Effector memory CD4-positive, alpha-beta T cell (primary cell): ENCODE results near the gene CCS.

Experiments
- DNase-seq, 3 donors: peaks; one replicate each; pipeline ENCODE4 v3.0.0-alpha.2; 2020
- H3K27ac ChIP-seq: 2 replicates; pipeline ENCODE4 v1.7.0; 2013; ENCODE audit warnings: mild to moderate bottlenecking, low read length, moderate library complexity; ENCODE audit not compliant: insufficient read depth, poor library complexity, severe bottlenecking
- H3K27me3 ChIP-seq: replicated peaks from 2 replicates; pipeline ENCODE4 v1.7.0; 2013; ENCODE audit warnings: mild to moderate bottlenecking, low read length; ENCODE audit not compliant: insufficient read depth, control insufficient read depth, poor library complexity, severe bottlenecking
- H3K36me3 ChIP-seq: 2 replicates; pipeline ENCODE4 v1.7.0; 2013; ENCODE audit warnings: mild to moderate bottlenecking, low read length, moderate library complexity; ENCODE audit not compliant: control insufficient read depth, insufficient read depth
- H3K4me1 ChIP-seq: 2 replicates; pipeline ENCODE4 v1.7.0; 2013; ENCODE audit warnings: low read length, mild to moderate bottlenecking; ENCODE audit not compliant: control insufficient read depth, insufficient read depth, poor library complexity, severe bottlenecking
- H3K4me3 ChIP-seq: 2 replicates; pipeline ENCODE4 v1.7.0; 2013; ENCODE audit warnings: low read length, low read depth, mild to moderate bottlenecking; ENCODE audit not compliant: insufficient read depth, poor library complexity, severe bottlenecking
- H3K9me3 ChIP-seq: 2 replicates; pipeline ENCODE4 v1.7.0; 2013; ENCODE audit warnings: mild to moderate bottlenecking, low read length, moderate library complexity; ENCODE audit not compliant: control insufficient read depth

The CCS gene

DNA sequence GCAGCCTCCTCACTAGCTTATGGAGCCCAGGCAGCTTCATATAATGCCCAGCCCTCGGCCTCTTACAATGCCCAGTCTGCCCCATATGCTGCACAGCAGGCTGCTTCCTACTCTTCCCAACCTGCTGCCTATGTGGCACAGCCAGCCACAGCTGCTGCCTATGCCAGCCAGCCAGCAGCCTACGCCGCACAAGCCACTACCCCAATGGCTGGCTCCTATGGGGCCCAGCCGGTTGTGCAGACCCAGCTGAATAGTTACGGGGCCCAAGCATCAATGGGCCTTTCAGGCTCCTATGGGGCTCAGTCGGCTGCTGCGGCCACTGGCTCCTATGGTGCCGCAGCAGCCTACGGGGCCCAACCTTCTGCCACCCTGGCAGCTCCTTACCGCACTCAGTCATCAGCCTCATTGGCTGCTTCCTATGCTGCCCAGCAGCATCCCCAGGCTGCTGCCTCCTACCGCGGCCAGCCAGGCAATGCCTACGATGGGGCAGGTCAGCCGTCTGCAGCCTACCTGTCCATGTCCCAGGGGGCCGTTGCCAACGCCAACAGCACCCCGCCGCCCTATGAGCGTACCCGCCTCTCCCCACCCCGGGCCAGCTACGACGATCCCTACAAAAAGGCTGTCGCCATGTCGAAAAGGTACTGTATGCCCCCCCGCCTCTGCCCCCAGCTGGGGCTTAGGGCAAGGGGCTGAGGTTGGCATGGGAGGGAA, 32.2 kb downstream of the CCS start:
- H3K4me3 ChIP-seq, result no peak overlapping the region
- H3K36me3 ChIP-seq, result peaks cover 75% of the 10 kb centered on the region
- no peak for DNase-seq
- no peaks in the 10 kb centered on the region for H3K27me3 ChIP-seq
- H3K27ac ChIP-seq, result no peak overlapping the region
- H3K9me3 ChIP-seq, result no peaks in the 10 kb centered on the region
- peaks cover 33% of the 10 kb centered on the region for H3K4me1 ChIP-seq

DNA sequence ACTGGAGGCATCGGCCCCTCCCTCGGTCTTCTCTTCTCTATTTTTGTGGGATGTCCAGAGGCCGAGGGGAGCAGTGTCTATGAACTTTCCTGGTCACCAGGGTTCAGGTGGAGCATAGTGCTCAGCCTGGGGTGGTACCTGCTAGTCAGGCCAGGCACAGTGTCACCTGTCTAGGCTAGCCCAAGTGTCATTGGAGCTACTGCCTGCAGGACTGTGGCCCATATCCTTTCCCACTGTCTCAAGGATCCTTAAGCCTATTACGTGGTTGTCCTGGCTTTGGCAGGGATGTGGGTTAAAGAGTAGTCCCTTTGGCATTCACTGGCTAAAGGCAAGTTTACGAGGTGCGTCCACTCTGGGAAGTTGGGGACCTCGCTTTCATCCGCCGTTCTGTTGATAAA, 32.8 kb downstream of the CCS start:
- H3K27ac ChIP-seq, result no peak overlapping the region
- H3K4me1 ChIP-seq, result peaks cover 30% of the 10 kb centered on the region
- no peaks in the 10 kb centered on the region for H3K9me3 ChIP-seq
- H3K4me3 ChIP-seq, result no peak overlapping the region
- no peaks in the 10 kb centered on the region for H3K27me3 ChIP-seq
- no peak for DNase-seq
- peaks cover 78% of the 10 kb centered on the region for H3K36me3 ChIP-seq

GRCh38 chr11:66626382-66626781, 33.4 kb downstream of the CCS start:
- Histone ChIP-seq H3K27ac (no peak overlapping the region), H3K36me3 (peaks cover 78% of the 10 kb centered on the region), H3K4me3 (no peak overlapping the region), H3K27me3 (no peaks in the 10 kb centered on the region), H3K4me1 (peaks cover 23% of the 10 kb centered on the region), H3K9me3 (no peaks in the 10 kb centered on the region)
- no peak for DNase-seq

- no peak for DNase-seq
- Histone ChIP-seq H3K27ac (no peak overlapping the region), H3K27me3 (no peaks in the 10 kb centered on the region), H3K36me3 (peaks cover 78% of the 10 kb centered on the region), H3K9me3 (no peaks in the 10 kb centered on the region), H3K4me3 (no peak overlapping the region), H3K4me1 (peaks cover 25% of the 10 kb centered on the region)
These were observed 33.9 kb downstream of the CCS start for GRCh38 chr11:66626926-66627325.

DNA sequence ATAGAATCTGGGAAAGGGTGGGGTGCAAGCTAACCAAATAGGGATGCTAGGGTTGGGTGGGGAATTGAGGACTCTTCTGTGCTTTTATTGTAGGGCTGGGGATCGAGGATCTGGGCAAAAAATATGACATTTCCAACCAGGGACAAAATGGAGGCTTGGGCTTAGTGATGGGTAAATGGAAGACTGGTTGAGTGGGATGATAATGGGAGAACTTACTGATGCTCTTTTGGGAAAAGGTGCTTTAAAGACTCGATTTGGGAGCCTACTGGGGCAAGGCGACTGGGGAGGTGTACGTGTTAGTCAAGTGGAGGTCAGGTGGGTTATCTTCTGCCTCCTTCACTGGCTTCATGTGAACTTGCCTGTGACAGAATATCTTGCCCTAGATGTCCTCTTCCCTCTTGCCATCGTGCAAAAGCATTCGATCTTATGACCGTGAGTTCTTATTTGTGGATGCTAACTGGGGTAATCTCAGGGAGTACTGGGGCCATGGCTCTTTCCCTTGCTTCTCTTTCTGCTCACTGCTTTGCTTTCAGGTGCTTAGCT, 35.1 kb downstream of the CCS start:
- DNase-seq, result no peak
- Histone ChIP-seq H3K36me3 (peaks cover 72% of the 10 kb centered on the region), H3K9me3 (no peaks in the 10 kb centered on the region), H3K27ac (no peak overlapping the region), H3K27me3 (no peaks in the 10 kb centered on the region), H3K4me1 (peaks cover 18% of the 10 kb centered on the region), H3K4me3 (no peak overlapping the region)

GRCh38 chr11:66629356-66629755, 36.4 kb downstream of the CCS start:
- DNase-seq, result no peak
- Histone ChIP-seq H3K36me3 (peaks cover 61% of the 10 kb centered on the region), H3K27me3 (no peaks in the 10 kb centered on the region), H3K9me3 (no peaks in the 10 kb centered on the region), H3K4me1 (peaks cover 9% of the 10 kb centered on the region), H3K4me3 (no peak overlapping the region), H3K27ac (no peak overlapping the region)

- no peak for DNase-seq
- H3K4me1 ChIP-seq, result peaks cover 4% of the 10 kb centered on the region
- H3K9me3 ChIP-seq, result no peaks in the 10 kb centered on the region
- no peak overlapping the region for H3K27ac ChIP-seq
- H3K27me3 ChIP-seq, result no peaks in the 10 kb centered on the region
- H3K36me3 ChIP-seq, result peaks cover 36% of the 10 kb centered on the region
- no peak overlapping the region for H3K4me3 ChIP-seq
These were observed 38.9 kb downstream of the CCS start for GRCh38 chr11:66631883-66632282.

DNA sequence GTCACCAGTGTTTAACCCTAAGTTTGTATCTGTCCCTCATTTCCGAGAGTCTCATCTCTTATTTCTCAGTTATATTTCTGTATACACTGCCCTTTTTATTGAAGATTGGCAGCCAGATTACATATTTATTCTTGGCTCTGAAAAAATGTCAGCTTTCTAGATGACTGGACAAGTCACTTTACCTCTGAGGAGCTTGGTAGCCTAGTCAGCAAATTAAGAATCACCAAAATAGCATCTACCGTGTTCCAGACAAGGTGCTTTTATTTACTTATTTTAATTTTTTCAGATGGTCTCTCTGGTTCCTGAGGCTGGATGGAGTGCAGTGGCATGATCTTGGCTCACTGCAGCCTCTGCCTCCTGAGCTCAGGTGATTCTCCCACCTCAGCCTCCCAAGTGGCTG, 40.0 kb downstream of the CCS start:
- no peak for DNase-seq
- Histone ChIP-seq H3K36me3 (peaks cover 25% of the 10 kb centered on the region), H3K4me3 (no peak overlapping the region), H3K27me3 (no peaks in the 10 kb centered on the region), H3K27ac (no peak overlapping the region), H3K9me3 (no peaks in the 10 kb centered on the region), H3K4me1 (peaks cover 10% of the 10 kb centered on the region)

DNA sequence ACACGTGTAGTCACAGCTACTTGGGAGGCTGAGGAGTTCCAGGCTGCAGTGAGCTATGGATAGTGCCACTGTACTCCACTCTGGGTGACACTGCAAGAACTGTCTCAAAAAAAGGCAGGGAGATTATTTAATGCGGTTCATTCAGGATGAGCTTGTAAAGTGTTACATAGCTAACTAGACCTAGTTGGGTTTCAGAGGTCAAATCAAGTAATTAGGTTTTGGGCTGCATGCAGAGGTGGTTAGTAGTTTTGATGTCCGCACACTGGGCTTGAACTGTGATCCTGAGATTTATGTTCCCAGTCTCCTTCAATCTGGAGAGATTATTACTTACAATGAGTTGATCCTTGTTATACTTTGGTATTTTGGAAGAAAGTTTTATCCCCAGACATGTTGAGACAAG, 43.4 kb downstream of the CCS start:
- H3K4me1 ChIP-seq, result peaks cover 30% of the 10 kb centered on the region
- H3K4me3 ChIP-seq, result no peak overlapping the region
- no peaks in the 10 kb centered on the region for H3K9me3 ChIP-seq
- H3K27ac ChIP-seq, result no peak overlapping the region
- peaks cover 14% of the 10 kb centered on the region for H3K36me3 ChIP-seq
- H3K27me3 ChIP-seq, result no peaks in the 10 kb centered on the region
- no peak for DNase-seq

DNA sequence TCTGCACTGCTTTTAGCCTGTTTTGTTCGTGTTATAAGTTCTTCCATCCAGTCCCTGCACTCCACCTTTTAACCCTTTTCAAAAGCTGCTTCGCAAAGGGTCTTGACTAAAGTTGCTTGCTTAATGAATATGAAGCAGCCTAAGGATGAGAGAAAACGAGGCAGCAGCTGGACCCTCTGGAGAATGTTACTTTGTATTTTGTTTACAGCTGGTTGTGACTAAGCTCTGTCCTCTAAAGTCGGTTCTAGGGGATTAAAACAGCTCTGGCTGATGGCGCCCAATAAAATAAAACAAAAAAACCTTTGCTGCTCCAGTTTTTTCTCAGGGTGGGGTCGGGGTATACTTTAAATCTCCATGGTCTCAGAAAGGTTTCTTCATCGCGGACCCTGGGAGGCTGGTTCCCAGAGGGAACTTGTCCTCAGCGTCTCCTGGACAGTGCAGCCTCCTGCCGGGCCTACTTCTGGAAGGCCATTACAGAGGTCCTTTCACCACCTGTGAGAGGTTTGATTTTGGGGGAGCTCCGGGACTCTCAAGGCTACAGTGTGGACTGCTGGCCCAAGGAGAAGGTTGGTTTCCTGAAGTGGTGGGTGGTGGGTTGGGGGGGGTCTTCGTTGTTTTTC, 44.7 kb downstream of the CCS start:
- Histone ChIP-seq H3K36me3 (peaks cover 24% of the 10 kb centered on the region), H3K9me3 (no peaks in the 10 kb centered on the region), H3K4me1 (peaks cover 38% of the 10 kb centered on the region), H3K27me3 (no peaks in the 10 kb centered on the region), H3K27ac (peak overlapping the region; percentile 62), H3K4me3 (peak overlapping the region; percentile 31)
- DNase-seq, result no peak
